Measurements from ENCODE around the gene SMIM41. TPM values are rescaled to one million over a fixed set of nuclear protein-coding genes. Genes with fewer than 3 reads are reported as not detected.

The SMIM41 gene
- total RNA-seq, 1 experiment from 2014 or later: not detected

GRCh38 chr12:52045794-52046199 is 33.7 kb upstream of the SMIM41 start:
- H3K27ac ChIP-seq (ENCODE audit: low read length): no peak overlapping the region
- BruUV-seq (replicated peaks): no TSS peak
- CTCF ChIA-PET: no interaction called here
- DNase-seq (no peak), ATAC-seq (no peak)
- H3K9me2 ChIP-seq (replicated peaks; ENCODE audit: low read length): no peaks in the 10 kb centered on the region
- intact Hi-C loops (cut with micrococcal nuclease): no loop called here
- no peaks in the 10 kb centered on the region for H3F3A ChIP-seq (ENCODE audit: low read length, unreplicated experiment)
- no peaks in the 10 kb centered on the region for H3K79me2 ChIP-seq (ENCODE audit: low read length)
- no peak for TF ChIP-seq CTCF (conservative IDR thresholded peaks at IDR 0.05; ENCODE audit: low read depth, low read length)
- no peak for TF ChIP-seq EZH2phosphoT487 (IDR thresholded peaks at IDR 0.05; ENCODE audit: borderline replicate concordance, low read length)
- TF ChIP-seq EZH2 (IDR thresholded peaks at IDR 0.05; ENCODE audit: low read length, unreplicated experiment): no peak
- H3K4me3 ChIP-seq (ENCODE audit: low read length): no peak overlapping the region
- POLR2A ChIA-PET (ENCODE audit: unreplicated experiment): no interaction called here
- H3K9me3 ChIP-seq (ENCODE audit: low read length): no peaks in the 10 kb centered on the region
- no peak overlapping the region for H3K4me2 ChIP-seq (ENCODE audit: low read length)
- no peak overlapping the region for H3K9ac ChIP-seq (ENCODE audit: low read length)
- no peak overlapping the region for H2AFZ ChIP-seq (ENCODE audit: low read length)
- H3K27me3 ChIP-seq (ENCODE audit: low read length): no peaks in the 10 kb centered on the region
- H4K20me1 ChIP-seq (ENCODE audit: low read length): no peaks in the 10 kb centered on the region
- peaks cover 15% of the 10 kb centered on the region for H3K4me1 ChIP-seq (ENCODE audit: insufficient read depth, low read length)
- no peaks in the 10 kb centered on the region for H3K36me3 ChIP-seq (ENCODE audit: low read depth, low read length)

GRCh38 chr12:52046859-52047258 is 32.6 kb upstream of the SMIM41 start:
- no peak for ATAC-seq
- H3K36me3 ChIP-seq (ENCODE audit: low read depth, low read length): no peaks in the 10 kb centered on the region
- H3K9me2 ChIP-seq (replicated peaks; ENCODE audit: low read length): no peaks in the 10 kb centered on the region
- no peak overlapping the region for H3K9ac ChIP-seq (ENCODE audit: low read length)
- H3K4me1 ChIP-seq (ENCODE audit: insufficient read depth, low read length): peaks cover 18% of the 10 kb centered on the region
- BruUV-seq (replicated peaks): no TSS peak
- no peak overlapping the region for H3K4me2 ChIP-seq (ENCODE audit: low read length)
- no peak overlapping the region for H3K27ac ChIP-seq (ENCODE audit: low read length)
- no peak overlapping the region for H2AFZ ChIP-seq (ENCODE audit: low read length)
- no peak for TF ChIP-seq CTCF (conservative IDR thresholded peaks at IDR 0.05; ENCODE audit: low read depth, low read length)
- TF ChIP-seq EZH2phosphoT487 (IDR thresholded peaks at IDR 0.05; ENCODE audit: borderline replicate concordance, low read length): no peak
- TF ChIP-seq EZH2 (IDR thresholded peaks at IDR 0.05; ENCODE audit: low read length, unreplicated experiment): no peak
- CTCF ChIA-PET: no interaction called here
- intact Hi-C loops (cut with micrococcal nuclease): no loop called here
- POLR2A ChIA-PET (ENCODE audit: unreplicated experiment): no interaction called here
- no peak overlapping the region for H3K4me3 ChIP-seq (ENCODE audit: low read length)
- no peaks in the 10 kb centered on the region for H3K27me3 ChIP-seq (ENCODE audit: low read length)
- 0 out of 2 replicates have a peak, but pooled peaks cover 5% of the 10 kb centered on the region for H4K20me1 ChIP-seq (ENCODE audit: low read length)
- H3F3A ChIP-seq (ENCODE audit: low read length, unreplicated experiment): no peaks in the 10 kb centered on the region
- no peaks in the 10 kb centered on the region for H3K9me3 ChIP-seq (ENCODE audit: low read length)
- no peak for DNase-seq
- H3K79me2 ChIP-seq (ENCODE audit: low read length): peaks cover 5% of the 10 kb centered on the region; the same call in 1 of the 2 replicates

GRCh38 chr12:52049286-52049685 is 30.2 kb upstream of the SMIM41 start:
- no peak overlapping the region for H3K9ac ChIP-seq (ENCODE audit: low read length)
- H3K27ac ChIP-seq (ENCODE audit: low read length): no peak overlapping the region
- H3K79me2 ChIP-seq (ENCODE audit: low read length): peaks cover 23% of the 10 kb centered on the region; the same call in 1 of the 2 replicates
- no peak overlapping the region for H2AFZ ChIP-seq (ENCODE audit: low read length)
- peaks cover 29% of the 10 kb centered on the region for H4K20me1 ChIP-seq (ENCODE audit: low read length)
- no peak overlapping the region for H3K4me3 ChIP-seq (ENCODE audit: low read length)
- ChIA-PET CTCF (no interaction called here), POLR2A (ENCODE audit: unreplicated experiment) (no interaction called here)
- intact Hi-C loops (cut with micrococcal nuclease): no loop called here
- no peak overlapping the region for H3K4me2 ChIP-seq (ENCODE audit: low read length)
- ATAC-seq: no peak
- DNase-seq: no peak
- H3F3A ChIP-seq (ENCODE audit: low read length, unreplicated experiment): no peaks in the 10 kb centered on the region
- no peak for TF ChIP-seq EZH2 (IDR thresholded peaks at IDR 0.05; ENCODE audit: low read length, unreplicated experiment)
- no peak for TF ChIP-seq CTCF (conservative IDR thresholded peaks at IDR 0.05; ENCODE audit: low read depth, low read length)
- TF ChIP-seq EZH2phosphoT487 (IDR thresholded peaks at IDR 0.05; ENCODE audit: borderline replicate concordance, low read length): no peak
- no peaks in the 10 kb centered on the region for H3K27me3 ChIP-seq (ENCODE audit: low read length)
- BruUV-seq (replicated peaks): no TSS peak
- no peaks in the 10 kb centered on the region for H3K9me2 ChIP-seq (replicated peaks; ENCODE audit: low read length)
- H3K9me3 ChIP-seq (ENCODE audit: low read length): no peaks in the 10 kb centered on the region
- H3K36me3 ChIP-seq (ENCODE audit: low read depth, low read length): no peaks in the 10 kb centered on the region
- H3K4me1 ChIP-seq (ENCODE audit: insufficient read depth, low read length): peaks cover 27% of the 10 kb centered on the region

Measured in PC-3 (cell line).